Testis (tissue), 2 donors: Measurements from ENCODE around the gene SGF29.

Experiments
- CTCF ChIP-seq, 3 experiments: fragments of 450-650 bp in 2 of 3; fragments of 200-600 bp in 1 of 3; sonication (generic) in 1 of 3; IDR thresholded peaks; one replicate each; pipeline ENCODE4 v1.5.1; 2016 to 2019; ENCODE audit warnings: antibody characterized with exemption in 3 of 3, mild to moderate bottlenecking in 2 of 3, moderate library complexity in 1 of 3
- POLR2A ChIP-seq: fragments of 450-650 bp; IDR thresholded peaks from one replicate; pipeline ENCODE4 v1.6.1; 2017; ENCODE audit warnings: antibody characterized with exemption, mild to moderate bottlenecking, moderate library complexity

DNA sequence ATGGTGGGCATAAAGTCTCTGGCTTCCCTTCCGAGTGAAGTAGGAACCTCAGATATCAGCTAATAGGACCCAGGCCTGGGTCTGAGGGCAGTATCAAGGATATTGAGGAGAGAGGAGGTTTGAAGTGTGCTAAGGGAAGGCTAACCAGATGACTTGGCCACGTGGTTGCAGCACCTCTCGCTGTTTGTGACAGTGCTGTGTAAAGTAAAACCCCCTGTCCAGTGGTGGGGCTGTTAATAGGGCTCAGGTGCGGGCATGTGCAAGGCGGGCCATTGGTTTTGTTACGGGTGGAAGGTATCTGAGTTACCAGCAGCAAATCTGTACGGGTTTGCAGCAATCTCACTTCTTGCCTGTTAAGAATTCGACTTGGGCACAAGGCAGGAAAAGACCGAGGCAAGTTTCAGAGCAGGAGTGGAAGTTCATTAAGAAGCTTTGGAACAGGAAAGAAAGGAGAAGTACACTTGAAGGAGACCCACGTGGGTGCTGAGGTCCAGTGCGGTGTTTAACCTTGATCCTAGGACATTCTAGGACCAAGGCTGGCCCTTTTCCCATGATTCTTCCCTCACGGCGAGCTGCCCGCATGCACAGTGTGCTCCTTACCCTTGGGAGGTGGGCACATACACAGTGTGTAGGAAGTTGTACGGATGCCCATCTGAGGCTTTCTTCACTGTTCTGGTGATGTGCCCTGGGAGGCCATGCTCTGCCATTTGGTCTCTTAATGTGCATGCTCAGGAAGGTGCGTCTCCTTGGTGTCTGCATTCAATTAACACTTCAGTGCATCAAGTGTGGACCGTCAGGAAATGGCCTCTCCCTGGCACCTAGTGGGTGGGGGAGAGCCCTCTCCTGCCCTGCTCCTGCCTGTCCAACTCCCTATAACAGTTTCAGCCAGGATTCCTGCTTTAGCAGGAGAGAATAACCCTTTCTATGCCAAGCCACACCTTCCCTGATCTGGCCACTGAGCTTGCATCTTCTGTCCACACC is 20.3 kb downstream of the SGF29 start:
- TF ChIP-seq POLR2A, result no peak
- TF ChIP-seq CTCF (IDR thresholded peaks at IDR 0.05), result no peak
